SK-N-MC (cell line): ENCODE measurements around the gene SPOP.
"Not testable (repeated sequence)": the region's sequence is repeated elsewhere in the genome, so short reads cannot be mapped to it uniquely, and the experiment has no call there.

ENCODE experiments used
- DNase-seq: peaks from one replicate; pipeline ENCODE4 v3.0.0-alpha.2; 2011; ENCODE audit warnings: low read depth, low spot score
- H3K27ac ChIP-seq: fragments of 200-600 bp; sonication (generic); 2 replicates; pipeline ENCODE4 v1.5.1; 2016; ENCODE audit warnings: mixed run types
- H3K36me3 ChIP-seq: fragments of 200-600 bp; sonication (generic); 2 replicates; pipeline ENCODE4 v1.6.1; 2017; ENCODE audit warnings: antibody characterized with exemption, low read length, mixed read lengths; ENCODE audit not compliant: insufficient read depth
- H3K4me3 ChIP-seq: fragments of 200-600 bp; sonication (generic); 2 replicates; pipeline ENCODE4 v1.5.1; 2016
- H3K9ac ChIP-seq: fragments of 200-600 bp; sonication (generic); 2 replicates; pipeline ENCODE4 v1.8.0; 2017; ENCODE audit warnings: mixed run types, mixed read lengths; ENCODE audit not compliant: insufficient read length
- H3K9me3 ChIP-seq: fragments of 200-600 bp; sonication (generic); 2 replicates; pipeline ENCODE4 v1.6.1; 2017; ENCODE audit warnings: low read depth, mild to moderate bottlenecking, antibody characterized with exemption, low read length, moderate library complexity, mixed read lengths
- EZH2 ChIP-seq: fragments of 200-600 bp; sonication (generic); IDR thresholded peaks from one replicate; pipeline ENCODE4 v1.6.1; 2017; ENCODE audit warnings: antibody characterized with exemption
- FOXP2 ChIP-seq: optimal IDR thresholded peaks from 2 replicates; pipeline ENCODE3; 2011; ENCODE audit warnings: mild to moderate bottlenecking, moderate library complexity; ENCODE audit not compliant: insufficient read depth; ENCODE audit errors: extremely low read length, control extremely low read depth
- POLR2AphosphoS5 ChIP-seq: IDR thresholded peaks from 2 replicates; pipeline ENCODE4 v1.6.1; 2012; ENCODE audit warnings: mild to moderate bottlenecking, low read depth, low read length, borderline replicate concordance

Gene SPOP

DNA sequence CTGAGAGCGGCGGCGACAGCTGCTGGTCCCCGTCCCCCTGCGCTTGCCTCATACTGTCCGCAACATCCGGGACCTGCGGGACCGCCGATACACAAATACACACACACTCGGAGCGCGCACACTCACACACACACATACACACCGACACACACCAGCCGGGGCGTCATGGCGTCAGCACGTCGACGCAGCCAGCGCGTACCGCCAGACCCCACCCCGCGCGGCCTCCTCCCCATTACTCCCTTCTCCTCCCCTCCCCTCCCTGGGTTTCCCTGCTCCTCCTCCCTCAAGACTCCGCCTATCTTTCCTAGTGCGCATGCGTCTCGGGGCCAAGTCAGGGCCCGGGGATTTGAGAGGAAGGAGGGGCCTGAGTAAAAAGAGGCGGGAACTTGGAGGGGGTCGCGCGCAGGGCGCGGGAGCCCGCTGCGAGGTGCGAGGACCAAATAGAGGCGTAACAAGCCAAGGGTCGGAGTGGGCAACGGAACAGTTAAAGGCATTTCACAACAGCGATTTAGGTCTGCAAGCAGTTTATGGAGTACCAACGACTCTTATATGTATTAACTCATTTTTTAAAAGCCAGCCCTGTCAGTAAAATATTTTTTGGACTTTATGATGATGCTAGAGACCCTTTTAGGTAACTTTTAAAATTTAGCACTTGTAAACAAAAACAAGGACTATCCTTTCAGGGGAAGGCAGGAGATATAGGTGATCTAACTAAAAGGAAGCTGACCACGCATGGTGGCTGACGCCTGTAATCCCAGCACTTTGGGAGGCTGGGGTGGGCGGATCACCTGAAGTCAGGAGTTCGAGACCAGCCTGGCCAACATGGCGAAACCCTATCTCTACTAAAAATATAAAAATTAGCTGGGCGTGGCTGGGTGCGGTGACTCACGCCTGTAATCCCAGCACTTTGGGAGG, at the start of gene SPOP:
TSS of gene SPOP (minus strand) at position 165 of the 915 bp plus-strand sequence. CDS start 55,287 bp downstream, outside the sequence.
- TF ChIP-seq FOXP2, result peak; percentile 99
- no peak; the same call in 1 of the 2 replicates for TF ChIP-seq POLR2AphosphoS5
- H3K4me3 ChIP-seq, result peak within 1 kb of the TSS; percentile 98
- H3K27ac ChIP-seq, result peak within 1 kb of the TSS; percentile 89
- peaks cover 20% of the 10 kb centered on the region for H3K36me3 ChIP-seq
- no peaks in the 10 kb centered on the region for H3K9me3 ChIP-seq
- DNase-seq, result peak; percentile 97
- peak within 1 kb of the TSS; percentile 96 for H3K9ac ChIP-seq

DNA sequence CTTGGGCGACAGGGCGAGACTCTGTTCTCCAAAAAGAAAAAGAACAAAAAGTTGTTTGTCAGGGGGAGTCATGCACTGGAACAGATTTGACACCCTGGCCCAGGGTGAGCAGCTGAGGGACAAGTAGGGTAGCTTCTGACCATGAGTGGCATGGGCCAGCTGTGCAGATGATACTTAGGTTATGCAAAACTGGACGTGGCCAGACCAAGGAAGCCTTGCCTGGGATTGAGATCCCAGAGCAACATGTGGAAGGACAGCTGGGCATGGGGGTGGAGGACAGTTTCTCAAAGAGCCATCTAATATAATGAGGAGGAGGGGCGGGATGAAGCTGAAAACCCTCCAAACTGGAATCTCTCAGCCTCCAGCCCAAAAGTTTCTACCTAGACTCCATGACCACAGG, 49.5 kb upstream of the SPOP start:
- Histone ChIP-seq H3K4me3 (no peak overlapping the region), H3K36me3 (peaks cover 4% of the 10 kb centered on the region; the same call in 1 of the 2 replicates), H3K9me3 (no peaks in the 10 kb centered on the region), H3K27ac (no peak overlapping the region), H3K9ac (no peak overlapping the region)
- TF ChIP-seq FOXP2 (no peak), POLR2AphosphoS5 (no peak), EZH2 (no peak)
- no peak for DNase-seq

DNA sequence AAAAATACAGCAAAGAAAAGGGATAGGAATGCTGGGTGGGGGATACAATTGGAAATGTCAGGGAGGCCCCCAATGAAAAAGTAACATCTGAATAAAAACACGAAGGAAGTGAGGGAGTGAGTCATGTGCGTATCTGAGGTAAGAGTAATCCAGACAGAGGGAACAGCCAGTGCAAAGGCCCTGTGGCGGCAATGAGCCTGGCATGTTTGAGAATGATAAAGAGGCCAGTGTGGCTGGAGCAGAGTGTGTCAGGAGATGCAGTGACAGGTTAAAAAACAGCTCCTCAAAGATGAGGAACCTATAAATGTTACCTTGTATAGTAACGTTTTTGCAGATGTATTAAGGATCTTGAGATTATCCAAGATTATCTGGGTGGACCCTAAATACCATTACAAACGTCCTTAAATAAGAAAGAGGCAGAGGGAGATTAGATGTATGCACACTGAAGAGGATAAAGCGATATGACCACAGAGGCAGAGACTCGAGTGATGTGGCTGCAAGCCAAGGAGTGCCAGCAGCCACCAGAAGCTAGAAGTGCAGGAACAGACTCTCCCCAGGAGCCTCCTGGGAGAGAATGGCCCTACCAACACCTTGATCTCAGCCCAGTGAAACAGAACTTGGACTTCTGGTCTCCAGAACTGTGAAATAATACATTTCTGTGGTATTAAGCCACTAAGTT, 47.7 kb upstream of the SPOP start:
- no peak for DNase-seq
- Histone ChIP-seq H3K4me3 (no peak overlapping the region), H3K27ac (no peak overlapping the region), H3K9ac (no peak overlapping the region), H3K9me3 (no peaks in the 10 kb centered on the region), H3K36me3 (peaks cover 4% of the 10 kb centered on the region; the same call in 1 of the 2 replicates)
- TF ChIP-seq EZH2, result no peak
- no peak for TF ChIP-seq POLR2AphosphoS5
- TF ChIP-seq FOXP2, result no peak

DNA sequence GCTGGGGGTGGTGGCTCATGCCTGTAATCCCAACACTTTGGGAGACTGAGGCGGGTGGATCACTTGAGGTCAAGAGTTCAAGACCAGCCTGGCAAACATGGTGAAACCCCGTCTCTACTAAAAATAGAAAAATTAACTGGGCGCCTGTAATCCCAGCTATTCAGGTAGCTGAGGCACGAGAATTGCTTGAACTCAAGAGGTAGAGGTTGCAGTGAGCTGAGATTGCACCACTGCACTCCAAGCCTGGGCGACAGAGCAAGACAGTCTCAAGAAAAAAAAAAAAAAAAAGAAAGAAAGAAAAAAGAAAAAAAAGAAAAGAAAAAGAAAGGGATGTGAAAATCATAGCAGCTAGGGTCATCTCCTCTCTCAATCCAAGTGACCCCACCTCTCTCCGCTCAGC, 46.7 kb upstream of the SPOP start:
- not testable (repeated sequence) for DNase-seq, H3K4me3 ChIP-seq, H3K36me3 ChIP-seq, H3K27ac ChIP-seq, H3K9me3 ChIP-seq, H3K9ac ChIP-seq

DNA sequence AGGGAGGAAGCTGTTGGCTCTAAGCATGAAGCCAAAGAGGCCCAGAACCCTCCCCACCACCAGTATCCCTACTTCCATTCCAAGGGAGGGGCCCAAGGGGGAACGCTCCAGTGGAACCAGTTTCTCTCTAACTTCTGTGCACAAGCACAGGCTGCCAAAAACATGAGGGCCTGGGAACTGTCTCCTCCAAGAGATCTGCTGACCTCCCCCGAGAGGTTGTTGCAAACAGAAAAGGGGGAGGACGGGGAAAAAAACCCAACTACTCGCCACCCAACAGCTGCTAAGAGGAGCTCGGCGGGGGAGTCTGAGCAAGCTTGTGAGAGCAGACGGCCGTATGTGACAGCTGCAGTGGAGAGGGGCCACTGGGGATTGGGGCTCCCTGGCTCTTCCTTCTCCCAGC, 45.5 kb upstream of the SPOP start:
- no peaks in the 10 kb centered on the region for H3K9me3 ChIP-seq
- TF ChIP-seq FOXP2, result no peak
- no peak for TF ChIP-seq POLR2AphosphoS5
- no peak for TF ChIP-seq EZH2
- no peak overlapping the region for H3K27ac ChIP-seq
- H3K9ac ChIP-seq, result no peak overlapping the region
- DNase-seq, result no peak
- peaks cover 4% of the 10 kb centered on the region; the same call in 1 of the 2 replicates for H3K36me3 ChIP-seq
- H3K4me3 ChIP-seq, result no peak overlapping the region

DNA sequence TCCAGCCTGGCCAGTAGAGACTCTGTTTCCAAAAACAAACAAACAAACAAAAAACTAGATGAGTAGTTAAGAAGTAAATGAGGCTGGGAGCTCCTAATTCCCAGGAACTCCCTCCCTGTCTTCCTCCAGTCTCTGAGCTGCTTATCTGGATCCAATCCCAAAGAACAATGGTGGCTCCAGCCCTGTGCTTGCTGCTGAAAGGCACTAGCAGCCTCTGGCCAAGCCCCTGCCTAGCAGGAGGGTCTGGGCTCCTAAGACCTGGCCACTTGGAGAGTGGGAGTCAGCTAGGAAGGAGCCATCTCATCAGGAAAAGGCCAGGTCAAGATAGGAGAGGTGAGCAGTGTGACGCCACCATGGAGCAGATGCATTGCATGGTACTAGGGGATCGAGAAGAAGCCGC, 44.2 kb upstream of the SPOP start:
- DNase-seq, result no peak
- no peak overlapping the region for H3K9ac ChIP-seq
- no peak for TF ChIP-seq EZH2
- H3K4me3 ChIP-seq, result no peak overlapping the region
- H3K36me3 ChIP-seq, result peaks cover 14% of the 10 kb centered on the region
- no peaks in the 10 kb centered on the region for H3K9me3 ChIP-seq
- H3K27ac ChIP-seq, result no peak overlapping the region

DNA sequence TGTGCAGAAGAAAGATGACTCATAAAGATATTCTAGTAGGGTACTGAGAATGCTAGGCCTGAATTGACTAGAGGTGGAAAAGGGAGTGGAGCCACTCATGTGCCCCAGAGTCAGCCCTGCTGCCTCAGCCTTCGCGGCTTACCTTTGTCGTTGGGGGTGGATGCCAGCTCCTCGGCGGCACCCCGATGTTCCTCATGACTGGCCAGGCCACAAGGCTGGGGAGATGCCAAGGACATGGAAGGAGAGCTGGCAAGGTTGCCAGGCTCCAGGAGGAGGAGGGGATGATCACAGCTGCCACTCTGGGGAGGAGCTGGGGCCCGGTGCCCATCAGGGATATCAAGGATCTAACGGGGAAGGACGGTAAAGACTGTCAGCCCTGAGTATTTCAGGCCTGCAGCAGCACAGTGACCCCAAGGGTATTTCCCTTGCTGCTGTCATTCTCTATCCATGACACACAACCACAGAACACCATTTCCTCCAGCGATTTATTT, 39.5 kb upstream of the SPOP start:
- TF ChIP-seq FOXP2 (no peak), EZH2 (no peak), POLR2AphosphoS5 (no peak)
- H3K36me3 ChIP-seq, result peaks cover 12% of the 10 kb centered on the region
- H3K9ac ChIP-seq, result no peak overlapping the region

DNA sequence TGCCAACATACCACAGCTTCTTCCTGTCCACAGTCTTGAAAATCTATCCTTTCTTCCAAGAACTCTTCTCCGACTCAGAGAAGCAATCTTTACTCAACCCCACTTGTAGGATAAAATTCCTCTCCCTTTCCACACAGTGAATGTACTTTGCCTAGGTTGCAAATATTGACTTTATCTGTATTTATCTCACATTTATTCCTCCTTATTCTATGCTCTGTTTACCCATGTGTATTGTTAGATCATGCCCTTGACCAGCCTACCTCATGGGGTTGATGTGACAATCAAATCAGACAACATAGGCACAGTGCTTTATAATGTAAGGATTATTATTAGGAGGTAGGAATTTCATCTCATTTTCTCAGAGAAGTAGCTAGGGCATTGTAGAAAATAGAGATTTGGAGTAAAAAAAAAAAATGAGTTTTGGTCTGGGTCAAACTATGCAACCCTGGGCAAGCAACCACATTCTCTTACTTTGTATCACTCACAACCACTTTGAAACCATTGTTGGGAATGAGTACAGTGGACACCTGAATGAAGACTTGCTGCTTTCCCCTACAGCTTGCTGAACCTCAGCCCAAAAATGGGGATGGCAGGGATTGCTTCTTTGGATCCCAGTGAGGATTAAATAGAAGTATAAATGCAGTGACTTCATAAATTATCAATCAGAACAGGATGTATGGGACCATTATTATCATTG, 38.9 kb upstream of the SPOP start:
- TF ChIP-seq FOXP2 (no peak), EZH2 (no peak), POLR2AphosphoS5 (no peak)
- H3K27ac ChIP-seq, result no peak overlapping the region
- DNase-seq, result no peak
- H3K4me3 ChIP-seq, result no peak overlapping the region
- H3K9ac ChIP-seq, result no peak overlapping the region
- no peaks in the 10 kb centered on the region for H3K9me3 ChIP-seq
- peaks cover 12% of the 10 kb centered on the region for H3K36me3 ChIP-seq

More for the DNA sequence above, 39.5 kb upstream of the SPOP start:
- Histone ChIP-seq H3K27ac (no peak overlapping the region), H3K4me3 (no peak overlapping the region), H3K9me3 (no peaks in the 10 kb centered on the region)
- no peak for DNase-seq
